ENCODE measurements around the gene RNF113B.

The RNF113B gene

GRCh38 chr13:98203646-98204326, 26.7 kb upstream of the RNF113B start:
- DNase-seq, result no peak

GRCh38 chr13:98201984-98202383, 24.9 kb upstream of the RNF113B start:
- DNase-seq, result no peak

GRCh38 chr13:98201189-98201588, 24.1 kb upstream of the RNF113B start:
- no peak for DNase-seq

GRCh38 chr13:98200211-98200878, 23.3 kb upstream of the RNF113B start:
- DNase-seq, result no peak

- no peak for DNase-seq
These were observed 22.4 kb upstream of the RNF113B start for GRCh38 chr13:98199480-98199879.

GRCh38 chr13:98198683-98199082, 21.6 kb upstream of the RNF113B start:
- DNase-seq, result no peak

- DNase-seq, result no peak
These were observed 18.2 kb upstream of the RNF113B start for GRCh38 chr13:98195054-98195791.

GRCh38 chr13:98192008-98192407, 14.9 kb upstream of the RNF113B start:
- DNase-seq, result no peak

GRCh38 chr13:98190889-98191444, 13.9 kb upstream of the RNF113B start:
- no peak for DNase-seq

- DNase-seq, result no peak
These were observed 12.9 kb upstream of the RNF113B start for GRCh38 chr13:98189841-98190505.

GRCh38 chr13:98188544-98189166, 11.6 kb upstream of the RNF113B start:
- no peak for DNase-seq

GRCh38 chr13:98187965-98188261, 10.8 kb upstream of the RNF113B start:
- no peak for DNase-seq

- DNase-seq, result no peak
These were observed 10.3 kb upstream of the RNF113B start for GRCh38 chr13:98187155-98187964.

GRCh38 chr13:98184792-98185191, 7.7 kb upstream of the RNF113B start:
- DNase-seq, result no peak

GRCh38 chr13:98182589-98182988, 5.5 kb upstream of the RNF113B start:
- DNase-seq, result no peak

- DNase-seq, result no peak
These were observed 5.1 kb upstream of the RNF113B start for GRCh38 chr13:98182153-98182552.

GRCh38 chr13:98181111-98181815, 4.2 kb upstream of the RNF113B start:
- no peak for DNase-seq

- DNase-seq, result no peak
These were observed 3.0 kb upstream of the RNF113B start for GRCh38 chr13:98180092-98180491.

- DNase-seq, result no peak
These were observed 1.2 kb downstream of the RNF113B start for GRCh38 chr13:98175823-98176222.

GRCh38 chr13:98175043-98175442, 2.0 kb downstream of the RNF113B start:
- no peak for DNase-seq

- no peak for DNase-seq
These were observed 2.8 kb downstream of the RNF113B start for GRCh38 chr13:98174307-98174706.

All from NCI-H1694 treated with DMSO at 0.1 percent for 48 hours (cell line).